HepG2 (cell line): ENCODE data around the gene NEDD1. TPM values are rescaled to one million over a fixed set of nuclear protein-coding genes. Genes with fewer than 3 reads are reported as not detected.

ENCODE experiments used
- ATAC-seq: fragments of 200-7000 bp; cut with Tn5 transposase; 3 replicates; pipeline ENCODE4 v1.9.1; 2020; ENCODE audit warnings: mild to moderate bottlenecking, moderate library complexity
- BruUV-seq: library from RNA; stranded (reverse); fragments of 400-500 nt; replicated peaks from 2 replicates; lab custom pipeline; 2021; lab: Mats Ljungman, UMichigan
- CTCF ChIA-PET: fragments of 300-600 bp; formaldehyde crosslinking; extraction: SDS; loops from one replicate; lab custom pipeline; 2021; ENCODE audit warnings: low total read pairs, inconsistent platforms, low intra/inter-chr PET ratio; lab: Yijun Ruan, JAX
- POLR2A ChIA-PET: fragments of 350-600 bp; sonication (Branson Sonifier 250); formaldehyde crosslinking; loops from one replicate; lab custom pipeline; 2020; ENCODE audit warnings: antibody characterized with exemption, inconsistent platforms; lab: Yijun Ruan, JAX
- DNase-seq: peaks from one replicate; pipeline ENCODE4 v3.0.0-alpha.2; 2015; ENCODE audit warnings: low spot score
- FAIRE-seq: peaks from 3 replicates; lab custom pipeline; 2011; peaks lifted over from hg19 to GRCh38; lab: Jason Lieb, UNC
- H2AFZ ChIP-seq: one replicate; pipeline ENCODE4 v1.6.1; 2011; ENCODE audit warnings: low read length, inconsistent platforms
- H3K27ac ChIP-seq: fragments of 300-600 bp; 3 replicates; pipeline ENCODE4 v1.8.0; 2011; ENCODE audit warnings: mixed run types, mild to moderate bottlenecking, mixed read lengths, low read length, inconsistent platforms; ENCODE audit not compliant: insufficient read depth; ENCODE audit errors: extremely low read length
- H3K27me3 ChIP-seq, 2 experiments: fragments of 200-600 bp in 1 of 2; 2 replicates in 1 of 2; 3 replicates in 1 of 2; pipeline versions ENCODE4 v1.6.0 to v1.8.0; 2011; ENCODE audit warnings: low read length in 2 of 2, mild to moderate bottlenecking in 2 of 2, moderate library complexity in 2 of 2, inconsistent platforms in 1 of 2; ENCODE audit not compliant: insufficient read depth in 2 of 2, control insufficient read depth in 1 of 2
- H3K36me3 ChIP-seq, 2 experiments: fragments of 200-600 bp in 1 of 2; replicated peaks in 1 of 2; 2 replicates in 1 of 2; 3 replicates in 1 of 2; pipeline versions ENCODE4 v1.5.1 to v1.8.0; 2011; ENCODE audit warnings: low read length in 2 of 2, inconsistent platforms in 1 of 2; ENCODE audit not compliant: insufficient read depth in 2 of 2, control insufficient read depth in 1 of 2
- H3K4me1 ChIP-seq: 2 replicates; pipeline ENCODE4 v1.5.1; 2012; ENCODE audit warnings: low read length, inconsistent platforms; ENCODE audit not compliant: insufficient read depth
- H3K4me2 ChIP-seq: 2 replicates; pipeline ENCODE4 v1.6.0; 2011; ENCODE audit warnings: low read depth, low read length, inconsistent platforms
- H3K4me3 ChIP-seq, 3 experiments: fragments of 200-600 bp in 1 of 3; sonication (generic), shearing (Covaris generic) in 1 of 3; replicated peaks in 1 of 3; 2 replicates each; pipeline ENCODE4 v1.5.1; 2011 to 2016; ENCODE audit warnings: low read length in 3 of 3, inconsistent platforms in 2 of 3, low read depth in 2 of 3, mild to moderate bottlenecking in 2 of 3, control low read depth in 1 of 3, mixed read lengths in 1 of 3; ENCODE audit not compliant: insufficient read depth in 1 of 3
- H3K79me2 ChIP-seq: one replicate; pipeline ENCODE4 v1.6.1; 2011; ENCODE audit warnings: low read length, inconsistent platforms; ENCODE audit not compliant: insufficient read depth
- H3K9ac ChIP-seq: 2 replicates; pipeline ENCODE4 v1.6.0; 2011; ENCODE audit warnings: mild to moderate bottlenecking, low read depth, low read length, inconsistent platforms; ENCODE audit not compliant: insufficient read depth
- H3K9me3 ChIP-seq: 2 replicates; pipeline ENCODE4 v1.5.1; 2012; ENCODE audit warnings: mild to moderate bottlenecking, low read length
- H4K20me1 ChIP-seq: 2 replicates; pipeline ENCODE4 v1.6.0; 2011; ENCODE audit warnings: inconsistent platforms, mild to moderate bottlenecking, low read length, moderate library complexity; ENCODE audit not compliant: insufficient read depth
- FLYWCH1 ChIP-seq: sonication (generic); formaldehyde crosslinking; IDR thresholded peaks from 2 replicates; pipeline ENCODE4 v1.8.1; 2023; ENCODE audit warnings: mild to moderate bottlenecking, missing genetic modification reagents
- GTF2F1 ChIP-seq: fragments of 150-350 bp; IDR thresholded peaks from 2 replicates; pipeline ENCODE4 v1.6.1; 2014; ENCODE audit warnings: low read length
- PITX1 ChIP-seq: sonication (generic); formaldehyde crosslinking; IDR thresholded peaks from 2 replicates; pipeline ENCODE4 v1.5.1; 2020; ENCODE audit warnings: mild to moderate bottlenecking, missing genetic modification reagents
- TOE1 ChIP-seq: sonication (generic); formaldehyde crosslinking; IDR thresholded peaks from 2 replicates; pipeline ENCODE4 v1.4.0; 2020; ENCODE audit warnings: mild to moderate bottlenecking, missing genetic modification reagents
- ZNF572 ChIP-seq: sonication (generic); formaldehyde crosslinking; IDR thresholded peaks from 2 replicates; pipeline ENCODE4 v1.5.1; 2020; ENCODE audit warnings: mild to moderate bottlenecking, missing genetic modification reagents
- WGBS: methylation state at CpG from one replicate; pipeline ENCODE4 v1.1.6; 2017; ENCODE audit warnings: low lambda C conversion rate; 5-methylcytosine and 5-hydroxymethylcytosine counted together
- in situ Hi-C: cut with HindIII; loops from 2 replicates; pipeline ENCODE4 v1.10.0; 2017; ENCODE audit warnings: low pct_unique_long_range_greater_than_20kb; ENCODE audit not compliant: extremely low pct_ligation_motif_present
- intact Hi-C: fragments of 100-400 bp; cut with micrococcal nuclease; formaldehyde crosslinking; loops from one replicate; pipeline ENCODE4 v1.10.0; 2022; ENCODE audit not compliant: unreplicated experiment
- polyA plus RNA-seq, 8 experiments: library from polyadenylated mRNA; depleted of rRNA in 3 of 8; stranded (reverse) in 7 of 8; unstranded in 1 of 8; fragments of >200 nt; fragmentation: Illumina TruSeq in 4 of 8; extraction: Trizol in 4 of 8; gene quantifications; 2 replicates each; pipeline versions ENCODE4 v1.2.1 to v1.2.3, GENCODE V29; 2011 to 2016; ENCODE audit warnings: low read depth in 4 of 8, missing spikeins in 1 of 8, mixed read lengths in 1 of 8; ENCODE audit not compliant: insufficient read depth in 1 of 8
- total RNA-seq, 5 experiments: library from RNA; depleted of rRNA; stranded (reverse); fragments of >200 nt; fragmentation: Illumina TruSeq; extraction: Trizol; gene quantifications; 2 replicates each; pipeline ENCODE4 v1.2.3, GENCODE V29; 2016; ENCODE audit warnings: low read depth in 1 of 5
- TF ChIP-seq, protein P1 (sequence below): sonication (generic); formaldehyde crosslinking; IDR thresholded peaks from 2 replicates; pipeline ENCODE4 v1.5.1; 2020; ENCODE audit warnings: missing genetic modification reagents, mild to moderate bottlenecking, borderline replicate concordance
- TF ChIP-seq, protein P2 (sequence below): sonication (generic); formaldehyde crosslinking; IDR thresholded peaks from 2 replicates; pipeline ENCODE4 v1.4.0; 2020; ENCODE audit warnings: missing genetic modification reagents; ENCODE audit errors: not compliant biosample characterization
- TF ChIP-seq, protein P3 (sequence below): sonication (generic); formaldehyde crosslinking; IDR thresholded peaks from 2 replicates; pipeline ENCODE4 v1.8.0; 2022; ENCODE audit warnings: mild to moderate bottlenecking, missing genetic modification reagents, moderate library complexity
- TF ChIP-seq, protein P4 (sequence below): IDR thresholded peaks from 2 replicates; pipeline ENCODE4 v1.6.1; 2016; ENCODE audit warnings: mild to moderate bottlenecking, missing biosample characterization, missing genetic modification reagents
- TF ChIP-seq, protein P5 (sequence below): sonication (generic); formaldehyde crosslinking; IDR thresholded peaks from 2 replicates; pipeline ENCODE4 v1.4.0; 2020; ENCODE audit warnings: missing genetic modification reagents
- TF ChIP-seq, protein P6 (sequence below): IDR thresholded peaks from 2 replicates; pipeline ENCODE4 v1.6.1; 2016; ENCODE audit warnings: missing genetic modification reagents, missing compliant biosample characterization

The NEDD1 gene
- total and polyA plus RNA-seq, 2 of the 13 experiments (the other 11 are each of a cell fraction or from before 2014, with no cell fraction given): 11.2 to 21.5 TPM

DNA sequence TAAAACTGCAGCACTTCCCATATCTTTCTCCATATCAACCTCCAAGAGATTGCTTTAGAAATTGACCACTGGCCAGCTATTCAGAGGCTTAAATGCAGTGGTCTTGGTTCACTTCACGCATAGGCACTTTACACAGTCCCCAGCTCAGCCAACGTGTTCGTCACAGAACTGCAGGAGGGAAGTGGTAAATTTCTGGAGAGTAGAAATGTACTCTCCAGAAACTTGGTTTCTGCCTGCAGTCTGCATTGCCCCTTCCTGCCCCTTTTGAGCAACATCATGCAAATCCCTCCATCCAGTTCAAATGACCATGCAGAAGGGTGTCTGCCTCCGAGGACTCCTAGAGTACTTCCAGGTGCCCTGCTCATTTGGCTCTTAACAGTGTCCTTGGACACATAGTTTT is 42.7 kb upstream of the NEDD1 start:
- intact Hi-C loops: no loop called here
- no peak overlapping the region for H3K4me2 ChIP-seq
- ChIA-PET CTCF (no interaction called here), POLR2A (no interaction called here)
- FAIRE-seq (no peak), DNase-seq (no peak), ATAC-seq (no peak)
- no peaks in the 10 kb centered on the region for H3K9me3 ChIP-seq
- WGBS: 0% methylated on average over 1 of the region's 4 CpGs
- H4K20me1 ChIP-seq: no peaks in the 10 kb centered on the region
- TF ChIP-seq ZNF572 (CRISPR knock-in tag) (no peak), PITX1 (CRISPR knock-in tag) (no peak), GTF2F1 (no peak), FLYWCH1 (CRISPR knock-in tag) (no peak), TOE1 (CRISPR knock-in tag) (no peak)
- TF ChIP-seq, protein P1, sequence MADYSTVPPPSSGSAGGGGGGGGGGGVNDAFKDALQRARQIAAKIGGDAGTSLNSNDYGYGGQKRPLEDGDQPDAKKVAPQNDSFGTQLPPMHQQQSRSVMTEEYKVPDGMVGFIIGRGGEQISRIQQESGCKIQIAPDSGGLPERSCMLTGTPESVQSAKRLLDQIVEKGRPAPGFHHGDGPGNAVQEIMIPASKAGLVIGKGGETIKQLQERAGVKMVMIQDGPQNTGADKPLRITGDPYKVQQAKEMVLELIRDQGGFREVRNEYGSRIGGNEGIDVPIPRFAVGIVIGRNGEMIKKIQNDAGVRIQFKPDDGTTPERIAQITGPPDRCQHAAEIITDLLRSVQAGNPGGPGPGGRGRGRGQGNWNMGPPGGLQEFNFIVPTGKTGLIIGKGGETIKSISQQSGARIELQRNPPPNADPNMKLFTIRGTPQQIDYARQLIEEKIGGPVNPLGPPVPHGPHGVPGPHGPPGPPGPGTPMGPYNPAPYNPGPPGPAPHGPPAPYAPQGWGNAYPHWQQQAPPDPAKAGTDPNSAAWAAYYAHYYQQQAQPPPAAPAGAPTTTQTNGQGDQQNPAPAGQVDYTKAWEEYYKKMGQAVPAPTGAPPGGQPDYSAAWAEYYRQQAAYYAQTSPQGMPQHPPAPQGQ: no peak
- TF ChIP-seq, protein P2, sequence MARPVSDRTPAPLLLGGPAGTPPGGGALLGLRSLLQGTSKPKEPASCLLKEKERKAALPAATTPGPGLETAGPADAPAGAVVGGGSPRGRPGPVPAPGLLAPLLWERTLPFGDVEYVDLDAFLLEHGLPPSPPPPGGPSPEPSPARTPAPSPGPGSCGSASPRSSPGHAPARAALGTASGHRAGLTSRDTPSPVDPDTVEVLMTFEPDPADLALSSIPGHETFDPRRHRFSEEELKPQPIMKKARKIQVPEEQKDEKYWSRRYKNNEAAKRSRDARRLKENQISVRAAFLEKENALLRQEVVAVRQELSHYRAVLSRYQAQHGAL (CRISPR knock-in tag): no peak
- TF ChIP-seq, protein P3, sequence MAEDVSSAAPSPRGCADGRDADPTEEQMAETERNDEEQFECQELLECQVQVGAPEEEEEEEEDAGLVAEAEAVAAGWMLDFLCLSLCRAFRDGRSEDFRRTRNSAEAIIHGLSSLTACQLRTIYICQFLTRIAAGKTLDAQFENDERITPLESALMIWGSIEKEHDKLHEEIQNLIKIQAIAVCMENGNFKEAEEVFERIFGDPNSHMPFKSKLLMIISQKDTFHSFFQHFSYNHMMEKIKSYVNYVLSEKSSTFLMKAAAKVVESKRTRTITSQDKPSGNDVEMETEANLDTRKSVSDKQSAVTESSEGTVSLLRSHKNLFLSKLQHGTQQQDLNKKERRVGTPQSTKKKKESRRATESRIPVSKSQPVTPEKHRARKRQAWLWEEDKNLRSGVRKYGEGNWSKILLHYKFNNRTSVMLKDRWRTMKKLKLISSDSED (CRISPR knock-in tag): no peak
- TF ChIP-seq, protein P4, sequence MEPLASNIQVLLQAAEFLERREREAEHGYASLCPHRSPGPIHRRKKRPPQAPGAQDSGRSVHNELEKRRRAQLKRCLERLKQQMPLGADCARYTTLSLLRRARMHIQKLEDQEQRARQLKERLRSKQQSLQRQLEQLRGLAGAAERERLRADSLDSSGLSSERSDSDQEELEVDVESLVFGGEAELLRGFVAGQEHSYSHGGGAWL (CRISPR knock-in tag): no peak
- TF ChIP-seq, protein P5, sequence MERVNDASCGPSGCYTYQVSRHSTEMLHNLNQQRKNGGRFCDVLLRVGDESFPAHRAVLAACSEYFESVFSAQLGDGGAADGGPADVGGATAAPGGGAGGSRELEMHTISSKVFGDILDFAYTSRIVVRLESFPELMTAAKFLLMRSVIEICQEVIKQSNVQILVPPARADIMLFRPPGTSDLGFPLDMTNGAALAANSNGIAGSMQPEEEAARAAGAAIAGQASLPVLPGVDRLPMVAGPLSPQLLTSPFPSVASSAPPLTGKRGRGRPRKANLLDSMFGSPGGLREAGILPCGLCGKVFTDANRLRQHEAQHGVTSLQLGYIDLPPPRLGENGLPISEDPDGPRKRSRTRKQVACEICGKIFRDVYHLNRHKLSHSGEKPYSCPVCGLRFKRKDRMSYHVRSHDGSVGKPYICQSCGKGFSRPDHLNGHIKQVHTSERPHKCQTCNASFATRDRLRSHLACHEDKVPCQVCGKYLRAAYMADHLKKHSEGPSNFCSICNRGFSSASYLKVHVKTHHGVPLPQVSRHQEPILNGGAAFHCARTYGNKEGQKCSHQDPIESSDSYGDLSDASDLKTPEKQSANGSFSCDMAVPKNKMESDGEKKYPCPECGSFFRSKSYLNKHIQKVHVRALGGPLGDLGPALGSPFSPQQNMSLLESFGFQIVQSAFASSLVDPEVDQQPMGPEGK (CRISPR knock-in tag): no peak
- TF ChIP-seq, protein P6, sequence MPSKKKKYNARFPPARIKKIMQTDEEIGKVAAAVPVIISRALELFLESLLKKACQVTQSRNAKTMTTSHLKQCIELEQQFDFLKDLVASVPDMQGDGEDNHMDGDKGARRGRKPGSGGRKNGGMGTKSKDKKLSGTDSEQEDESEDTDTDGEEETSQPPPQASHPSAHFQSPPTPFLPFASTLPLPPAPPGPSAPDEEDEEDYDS (CRISPR knock-in tag): no peak
- H3K27me3 ChIP-seq: 0 out of 5 replicates have a peak, but pooled peaks cover 0 to 4% of the 10 kb centered on the region in 2 experiments
- no peak overlapping the region for H3K9ac ChIP-seq
- no peak overlapping the region for H2AFZ ChIP-seq
- no peaks in the 10 kb centered on the region for H3K4me1 ChIP-seq
- no peak overlapping the region for H3K4me3 ChIP-seq
- H3K27ac ChIP-seq: no peak overlapping the region
- in situ Hi-C loops: no loop called here
- BruUV-seq: no TSS peak
- H3K79me2 ChIP-seq: no peaks in the 10 kb centered on the region
- H3K36me3 ChIP-seq: no peaks in the 10 kb centered on the region
